ELF-1 (cell line): Measurements from ENCODE around the gene ZNF331.

Experiments
- DNase-seq: peaks from one replicate; pipeline ENCODE4 v3.0.0-alpha.2; 2016; ENCODE audit warnings: low read depth, low spot score

The ZNF331 gene

DNA sequence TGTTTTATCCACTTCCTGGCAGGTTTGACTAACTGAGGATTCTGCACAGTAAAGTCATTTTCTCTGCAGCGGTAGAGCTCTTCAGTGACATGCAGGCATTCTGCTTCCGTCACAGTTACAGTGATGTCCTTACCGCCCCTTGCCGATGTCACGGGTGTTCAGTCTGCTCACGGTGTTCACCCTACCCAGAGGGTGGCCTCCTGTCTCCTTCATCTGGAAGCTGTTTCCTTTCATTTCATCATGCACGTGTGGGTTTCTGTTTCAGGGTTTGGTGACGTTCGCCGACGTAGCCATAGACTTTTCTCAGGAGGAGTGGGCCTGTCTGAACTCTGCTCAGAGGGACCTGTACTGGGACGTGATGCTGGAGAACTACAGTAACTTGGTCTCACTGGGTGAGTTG, 33.4 kb downstream of the ZNF331 start:
- DNase-seq, result no peak

DNA sequence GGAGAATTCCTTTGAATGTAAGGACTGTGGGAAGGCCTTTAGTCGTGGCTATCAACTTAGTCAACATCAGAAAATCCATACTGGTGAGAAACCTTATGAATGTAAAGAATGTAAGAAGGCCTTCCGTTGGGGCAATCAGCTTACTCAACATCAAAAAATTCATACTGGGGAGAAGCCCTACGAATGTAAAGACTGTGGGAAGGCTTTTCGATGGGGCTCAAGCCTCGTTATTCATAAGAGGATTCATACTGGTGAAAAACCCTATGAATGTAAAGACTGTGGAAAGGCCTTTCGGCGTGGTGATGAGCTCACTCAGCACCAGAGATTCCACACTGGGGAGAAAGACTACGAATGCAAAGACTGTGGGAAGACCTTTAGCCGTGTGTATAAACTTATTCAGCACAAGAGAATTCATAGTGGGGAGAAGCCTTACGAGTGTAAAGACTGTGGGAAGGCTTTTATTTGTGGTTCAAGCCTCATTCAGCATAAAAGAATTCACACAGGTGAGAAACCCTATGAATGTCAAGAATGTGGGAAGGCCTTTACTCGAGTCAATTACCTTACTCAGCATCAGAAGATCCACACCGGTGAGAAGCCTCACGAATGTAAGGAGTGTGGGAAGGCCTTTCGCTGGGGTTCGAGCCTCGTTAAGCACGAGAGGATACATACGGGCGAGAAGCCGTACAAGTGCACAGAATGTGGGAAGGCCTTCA, 39.2 kb downstream of the ZNF331 start:
- no peak for DNase-seq

DNA sequence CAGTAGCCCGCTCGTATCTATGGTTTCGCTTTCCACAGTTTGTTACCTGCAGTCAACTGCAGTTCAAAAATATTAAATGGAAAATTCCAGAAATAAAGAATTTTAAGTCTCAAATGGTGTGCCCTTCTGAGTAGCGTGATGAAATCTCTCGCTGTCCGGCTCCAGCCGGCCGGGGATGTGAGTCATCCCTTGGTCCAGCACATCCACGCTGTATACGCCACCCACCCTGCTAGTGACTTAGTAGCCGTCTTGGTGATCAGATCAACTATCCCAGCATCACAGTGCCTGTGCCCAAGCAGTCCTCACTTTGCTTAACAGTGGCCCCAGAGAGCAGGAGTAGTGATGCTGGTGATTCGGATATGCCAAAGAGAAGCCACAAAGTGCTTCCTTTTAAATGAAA, 40.0 kb downstream of the ZNF331 start:
- DNase-seq, result no peak

DNA sequence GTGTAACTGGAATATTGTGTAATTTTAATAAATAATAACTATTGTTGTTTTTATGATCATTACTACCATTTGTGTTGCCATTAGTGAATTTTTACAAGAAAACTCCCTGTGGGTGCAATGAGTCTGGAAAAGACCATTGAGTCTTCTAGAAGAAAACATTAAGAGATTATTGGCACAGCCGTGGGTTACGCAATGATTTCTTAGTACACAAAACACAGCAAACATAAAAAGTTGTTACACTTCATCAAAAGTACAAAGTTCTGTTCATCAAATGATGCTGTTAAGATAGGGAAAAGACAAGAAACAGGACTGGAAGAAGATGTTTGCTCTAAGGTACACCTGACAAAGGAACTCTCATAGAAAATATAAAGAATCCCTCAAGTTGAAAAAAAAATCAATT, 41.6 kb downstream of the ZNF331 start:
- no peak for DNase-seq

DNA sequence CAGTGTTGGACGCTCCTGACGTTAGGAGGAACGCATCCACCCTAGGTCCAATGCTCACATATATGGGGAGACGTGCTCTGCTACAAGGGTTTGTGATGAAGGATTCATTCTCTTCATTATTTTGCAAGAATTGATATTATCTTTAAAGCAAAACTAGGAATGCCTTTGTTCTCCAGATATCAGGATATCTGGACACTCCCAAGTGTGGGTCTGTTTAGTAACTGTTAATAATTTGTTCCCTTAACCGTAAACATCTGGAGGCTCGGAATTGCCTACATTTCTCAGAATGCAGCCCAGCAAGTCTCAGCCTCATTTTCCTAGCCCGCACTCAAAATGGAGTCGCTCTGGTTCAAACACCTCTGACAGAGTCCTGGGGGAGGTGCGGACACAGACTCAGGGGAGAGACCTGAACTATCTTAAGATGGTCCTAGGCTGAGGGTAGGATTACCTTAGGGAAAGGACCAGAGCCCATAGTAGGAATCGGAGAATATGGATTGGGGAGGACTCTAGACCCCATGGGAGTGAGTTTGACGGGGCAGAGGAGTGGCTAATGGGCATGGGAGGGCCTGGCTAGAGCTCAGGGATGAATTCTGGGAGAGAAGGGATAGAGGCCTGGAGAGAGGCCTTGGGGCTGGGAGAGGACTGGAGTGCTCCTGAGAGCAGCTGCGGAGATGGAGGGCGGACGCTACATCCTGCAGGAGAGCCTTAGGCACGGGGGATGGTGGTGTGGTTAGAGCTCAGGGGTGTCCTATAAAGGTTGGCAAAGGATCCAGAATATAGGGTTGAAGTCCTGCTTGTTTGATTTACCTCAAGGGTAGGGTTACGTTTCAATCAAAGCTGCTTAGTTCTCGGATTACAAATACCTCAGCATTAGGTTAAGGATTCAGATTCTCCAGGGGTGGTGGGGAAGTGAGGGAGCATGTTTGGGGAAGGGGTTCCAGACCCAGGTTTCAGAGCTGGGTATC, 43.2 kb downstream of the ZNF331 start:
- no peak for DNase-seq

DNA sequence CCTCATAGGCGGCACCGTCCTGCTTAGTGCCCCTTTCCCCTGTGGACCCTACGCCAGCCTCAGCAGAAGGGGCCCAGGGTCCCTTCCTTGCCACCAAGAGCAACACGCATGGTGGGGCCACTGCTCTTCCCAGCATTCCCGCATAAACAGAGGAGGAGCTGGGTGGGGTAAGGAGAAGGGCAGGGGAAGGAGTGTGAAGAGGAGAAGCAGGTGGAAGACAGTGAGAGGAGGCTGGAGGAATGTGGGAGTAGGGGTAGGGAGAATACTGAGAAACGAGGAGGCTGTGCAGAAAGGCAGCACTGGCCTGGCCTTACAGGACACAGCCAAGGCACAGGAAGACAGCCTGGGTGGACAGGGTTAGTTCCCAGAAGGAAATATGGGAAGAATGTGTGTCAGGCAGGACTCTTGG, 43.9 kb downstream of the ZNF331 start:
- peak; percentile 50 for DNase-seq

DNA sequence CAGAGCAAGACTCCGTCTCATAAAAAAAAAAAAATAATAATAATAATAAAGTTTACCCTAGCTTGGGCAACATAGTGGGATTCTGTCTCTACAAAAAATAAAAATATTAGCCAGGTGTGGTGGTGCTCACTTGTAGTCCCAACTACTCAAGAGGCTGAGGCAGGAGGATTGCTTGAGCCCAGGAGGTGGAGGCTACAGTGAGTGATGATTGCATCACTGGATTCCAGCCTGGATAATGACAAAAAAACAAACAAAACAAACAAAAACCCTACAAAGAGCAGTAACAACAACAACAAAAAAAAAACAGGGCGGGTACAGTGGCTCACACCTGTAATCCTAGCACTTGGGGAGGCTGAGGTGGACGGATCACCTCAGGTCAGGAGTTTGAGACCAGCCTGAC, 45.2 kb downstream of the ZNF331 start:
- DNase-seq, result no peak

DNA sequence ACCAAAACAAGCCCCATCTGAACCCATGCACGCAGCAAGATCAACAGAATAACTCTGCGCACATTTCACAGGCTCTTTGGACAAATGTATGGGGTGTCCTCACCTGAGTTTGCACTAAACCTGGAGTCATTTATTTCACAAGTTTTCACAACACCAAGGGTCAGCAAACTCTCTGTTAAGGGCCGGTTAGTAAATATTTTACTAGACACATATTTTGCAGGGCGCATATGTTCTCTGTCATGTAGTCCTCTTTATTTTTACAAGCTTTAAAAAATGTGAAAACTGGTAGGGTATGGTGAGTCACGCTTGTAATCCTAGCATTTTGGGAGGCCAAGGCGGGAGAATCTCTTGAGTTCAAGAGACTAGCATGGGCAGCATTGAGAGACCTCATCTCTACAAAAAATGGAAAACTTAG, 48.3 kb downstream of the ZNF331 start:
- no peak for DNase-seq

DNA sequence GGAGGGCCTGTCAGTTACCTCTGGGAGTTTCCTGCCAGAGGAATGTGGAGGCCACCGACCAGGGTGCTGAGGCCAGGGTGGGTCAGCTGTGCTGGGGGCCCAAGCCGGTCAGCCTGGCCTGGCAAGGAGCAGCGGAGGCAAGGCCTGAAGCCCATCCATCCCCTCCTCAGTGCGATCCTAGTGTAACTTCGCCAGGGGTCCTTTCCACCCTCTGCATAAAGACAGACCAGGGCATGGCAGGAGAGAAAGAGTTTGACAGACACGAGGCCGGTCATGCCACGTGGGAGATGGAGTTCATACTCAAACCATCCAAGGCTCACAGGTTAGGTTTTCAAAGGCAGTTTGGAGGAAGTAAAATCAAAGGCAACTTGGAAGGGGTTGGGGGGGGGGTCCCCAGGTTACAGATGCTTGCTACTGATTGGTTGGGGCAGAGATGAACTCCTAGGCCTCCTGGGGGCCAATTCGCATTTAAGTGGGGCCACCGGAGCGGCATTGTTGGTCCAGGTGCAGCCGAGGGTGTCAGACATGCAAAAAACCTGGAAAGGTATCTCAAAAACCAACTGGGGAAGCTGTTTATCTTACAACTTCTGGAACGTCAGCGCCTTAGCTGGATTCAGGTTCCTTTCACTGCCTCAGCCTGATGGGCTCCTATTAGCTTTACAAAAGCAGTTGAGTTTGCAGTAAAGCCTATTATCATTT, 57.0 kb downstream of the ZNF331 start:
- peak; percentile 77 for DNase-seq

DNA sequence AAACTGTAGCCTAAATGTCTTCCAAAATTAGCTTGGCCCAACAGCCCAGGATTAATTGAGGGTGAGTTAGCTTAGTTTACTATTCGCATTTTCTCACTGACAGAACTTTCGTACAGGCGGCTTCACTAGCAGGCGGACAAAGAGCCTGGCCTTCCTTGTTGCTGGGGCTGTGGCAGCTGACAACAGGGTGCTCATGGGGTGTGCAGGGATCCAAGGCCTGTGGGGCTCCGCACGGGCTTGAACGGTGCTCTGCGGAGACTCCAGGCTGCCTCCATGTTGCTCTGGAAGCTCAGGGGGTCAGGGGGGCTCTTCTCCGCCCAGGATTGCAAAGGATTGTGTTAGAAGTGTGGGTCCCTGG, 57.5 kb downstream of the ZNF331 start:
- no peak for DNase-seq

DNA sequence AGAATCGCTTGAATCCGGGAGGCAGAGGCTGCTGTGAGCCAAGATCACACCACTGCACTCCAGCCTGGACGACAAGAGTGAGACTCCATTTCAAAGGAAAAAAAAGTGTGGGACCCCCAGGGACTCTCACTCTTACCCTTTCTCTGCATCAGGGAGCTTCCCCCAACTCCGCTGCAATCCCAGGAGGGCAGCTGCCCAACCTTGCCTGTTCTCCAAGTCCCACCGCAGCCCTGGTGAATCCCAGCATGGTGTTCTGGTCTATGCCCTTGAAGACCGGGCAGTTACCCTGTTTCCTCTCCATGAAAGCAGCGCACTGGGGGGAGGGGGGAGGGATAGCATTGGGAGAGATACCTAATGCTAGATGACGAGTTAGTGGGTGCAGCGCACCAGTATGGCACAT, 58.1 kb downstream of the ZNF331 start:
- peak; percentile 40 for DNase-seq

DNA sequence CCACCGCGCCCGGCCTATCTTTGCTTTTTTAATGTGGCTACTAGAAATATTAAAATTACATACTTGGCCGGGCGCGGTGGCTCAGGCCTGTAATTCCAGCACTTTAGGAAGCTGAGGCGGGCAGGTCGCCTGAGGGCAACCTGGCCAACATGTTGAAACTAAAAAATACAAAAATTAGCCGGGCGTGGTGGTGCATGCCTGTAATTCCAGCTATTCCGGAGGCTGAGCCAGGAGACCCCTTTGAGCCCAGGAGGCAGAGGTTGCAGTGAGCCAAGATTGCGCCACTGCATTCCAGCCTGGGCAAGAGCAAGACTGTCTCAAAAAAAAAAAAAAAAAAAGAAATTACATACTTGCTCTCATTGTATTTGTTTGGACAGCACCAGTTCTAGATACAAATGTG, 59.1 kb downstream of the ZNF331 start:
- peak; percentile 68 for DNase-seq

DNA sequence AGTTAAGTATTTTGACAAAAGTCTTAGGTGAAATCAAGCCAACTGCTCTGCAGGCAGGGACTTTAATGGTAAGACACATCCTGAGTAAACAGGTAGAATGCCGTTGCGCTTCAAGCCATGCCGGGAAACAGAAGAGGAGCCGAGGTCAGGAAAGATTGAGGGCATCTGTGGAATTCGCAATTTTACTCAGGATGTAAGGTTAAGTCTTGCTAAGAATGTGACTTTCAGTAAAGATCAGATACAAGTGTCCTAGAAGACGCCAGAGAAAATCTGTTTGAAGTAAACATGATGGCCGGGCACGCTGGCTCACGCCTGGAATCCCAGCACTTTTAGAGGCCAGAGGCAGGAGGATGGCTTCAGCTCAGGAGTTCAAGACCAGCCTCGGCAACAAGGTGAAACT, 60.4 kb downstream of the ZNF331 start:
- peak; percentile 36 for DNase-seq

DNA sequence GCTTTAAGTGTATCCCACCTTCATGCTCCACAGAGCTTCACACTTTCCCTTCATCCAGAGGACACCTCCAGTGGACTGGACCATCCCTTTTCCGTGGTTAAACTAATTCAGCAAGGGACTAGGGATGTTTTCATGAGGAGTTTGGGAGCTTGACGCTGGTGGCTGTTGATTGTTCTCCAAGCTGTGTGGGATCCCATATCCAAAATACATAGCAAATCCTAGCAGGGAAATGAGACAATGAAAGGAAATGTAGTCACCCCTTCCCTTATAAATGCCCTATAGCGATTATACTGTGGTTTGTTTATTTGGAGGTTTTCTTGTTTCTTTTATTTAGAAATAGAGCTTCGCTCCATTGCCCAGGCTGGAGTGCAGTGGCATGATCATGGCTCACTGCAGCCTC, 62.3 kb downstream of the ZNF331 start:
- DNase-seq, result no peak

DNA sequence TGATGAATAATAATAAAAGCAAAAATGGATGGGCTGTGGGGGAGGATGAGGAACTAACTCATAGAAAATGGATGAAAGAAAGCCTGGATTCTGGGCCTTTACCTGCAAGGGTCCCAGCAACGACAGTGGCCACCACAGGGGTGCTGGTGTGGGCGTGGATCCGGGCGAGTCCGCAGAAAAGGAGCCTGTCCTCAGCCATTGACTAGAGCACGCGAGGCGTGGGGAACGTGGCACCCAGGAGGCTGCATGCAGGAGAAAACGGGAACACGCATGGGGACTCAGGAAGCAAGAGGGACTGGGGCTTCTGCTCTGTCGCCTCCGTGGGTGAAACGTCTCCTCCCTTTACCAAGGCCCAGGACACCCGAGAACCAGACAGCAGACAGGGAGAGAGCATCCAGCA, 68.1 kb downstream of the ZNF331 start:
- DNase-seq, result no peak

DNA sequence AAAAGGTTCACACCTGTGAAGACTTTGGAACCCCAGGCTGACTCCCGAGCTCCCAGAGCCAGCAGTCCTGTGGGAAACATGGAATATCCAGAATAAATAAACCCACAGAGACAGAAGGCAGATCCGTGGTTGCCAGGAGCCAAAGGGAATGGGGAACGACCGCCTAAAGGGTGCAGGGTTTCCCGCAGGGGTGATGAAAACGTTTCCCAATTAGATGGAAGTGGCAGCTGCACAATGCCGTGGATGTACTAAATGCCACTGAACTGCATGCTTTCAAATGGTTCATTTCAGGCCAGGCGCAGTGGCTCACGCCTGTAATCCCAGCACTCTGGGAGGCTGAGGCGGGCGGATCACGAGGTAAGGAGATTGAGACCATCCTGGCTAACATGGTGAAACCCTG, 70.4 kb downstream of the ZNF331 start:
- no peak for DNase-seq

DNA sequence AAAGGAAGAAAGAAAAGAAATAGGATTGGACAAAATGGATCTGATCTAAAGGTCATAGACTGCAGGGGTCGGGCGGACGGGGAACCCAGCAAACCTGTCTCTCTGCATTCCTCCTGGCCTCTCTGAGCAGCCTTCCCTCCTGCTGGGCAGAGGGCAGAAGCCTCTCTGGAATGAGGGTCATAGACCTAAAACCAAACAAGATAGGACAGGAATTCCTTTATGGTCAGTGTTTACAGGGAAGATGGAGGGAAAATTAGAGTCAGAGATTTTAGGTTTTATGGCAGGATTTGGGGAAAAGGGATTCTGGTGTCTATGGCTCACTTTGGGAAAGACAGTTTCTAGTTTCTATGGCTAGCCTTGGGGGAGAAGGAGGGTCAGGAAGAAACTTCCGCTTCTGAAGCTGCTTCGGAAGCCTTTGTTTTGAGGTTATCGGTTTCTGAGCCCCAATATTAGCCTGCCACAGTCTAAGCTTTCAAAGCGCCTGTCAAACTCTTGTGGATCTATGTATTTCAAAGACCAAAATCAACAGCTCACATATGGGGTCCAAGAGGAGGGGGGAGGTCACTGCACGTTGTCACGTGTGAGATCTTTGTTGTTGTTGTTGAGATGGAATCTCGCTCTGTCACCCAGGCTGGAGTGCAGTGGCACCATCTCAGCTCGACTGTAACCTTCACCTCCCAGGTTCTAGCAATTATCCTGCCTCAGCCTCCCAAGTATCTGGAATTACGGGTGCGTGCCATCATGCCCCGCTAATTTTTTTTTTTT, 75.0 kb downstream of the ZNF331 start:
- DNase-seq, result peak; percentile 94

DNA sequence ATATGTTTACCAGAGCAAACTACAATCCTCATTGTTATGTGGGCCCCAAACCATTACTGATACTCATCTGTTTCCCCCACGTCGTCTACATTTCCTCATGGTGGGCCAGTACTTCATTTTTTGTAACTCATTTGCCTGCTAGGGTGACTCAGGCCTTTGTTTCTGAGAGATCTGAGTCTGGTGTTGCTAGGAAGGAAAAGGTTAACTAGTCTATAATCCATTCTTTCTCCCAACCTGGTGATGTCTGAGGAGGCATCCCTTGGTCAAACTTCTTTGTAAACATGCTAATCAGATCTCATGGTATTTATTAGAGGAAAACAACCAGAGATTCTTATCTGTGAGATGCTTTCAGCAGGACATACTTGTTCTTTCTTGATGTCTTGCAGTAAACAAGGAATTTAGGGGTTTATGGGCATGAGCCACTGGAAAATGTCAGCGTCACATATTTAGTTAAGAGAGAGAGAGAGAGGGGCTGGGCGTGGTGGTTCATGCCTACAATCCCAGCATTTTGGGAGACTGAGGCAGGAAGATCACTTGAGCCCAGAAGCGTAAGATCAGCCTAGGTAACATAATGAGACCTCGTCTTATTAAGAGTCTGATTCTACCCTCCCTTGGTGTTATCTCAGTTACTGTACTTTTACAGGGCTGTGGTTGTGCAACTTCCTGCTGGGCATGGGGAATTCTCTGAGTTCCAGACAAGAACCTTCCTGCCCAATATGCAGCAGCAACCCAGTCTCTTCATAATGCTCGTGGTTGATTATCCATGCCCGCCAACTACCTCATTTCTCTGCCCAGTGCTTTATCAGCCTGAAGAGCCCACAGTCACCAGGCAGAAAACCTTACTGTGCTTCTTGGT, 84.2 kb downstream of the ZNF331 start:
- DNase-seq, result peak; percentile 52

DNA sequence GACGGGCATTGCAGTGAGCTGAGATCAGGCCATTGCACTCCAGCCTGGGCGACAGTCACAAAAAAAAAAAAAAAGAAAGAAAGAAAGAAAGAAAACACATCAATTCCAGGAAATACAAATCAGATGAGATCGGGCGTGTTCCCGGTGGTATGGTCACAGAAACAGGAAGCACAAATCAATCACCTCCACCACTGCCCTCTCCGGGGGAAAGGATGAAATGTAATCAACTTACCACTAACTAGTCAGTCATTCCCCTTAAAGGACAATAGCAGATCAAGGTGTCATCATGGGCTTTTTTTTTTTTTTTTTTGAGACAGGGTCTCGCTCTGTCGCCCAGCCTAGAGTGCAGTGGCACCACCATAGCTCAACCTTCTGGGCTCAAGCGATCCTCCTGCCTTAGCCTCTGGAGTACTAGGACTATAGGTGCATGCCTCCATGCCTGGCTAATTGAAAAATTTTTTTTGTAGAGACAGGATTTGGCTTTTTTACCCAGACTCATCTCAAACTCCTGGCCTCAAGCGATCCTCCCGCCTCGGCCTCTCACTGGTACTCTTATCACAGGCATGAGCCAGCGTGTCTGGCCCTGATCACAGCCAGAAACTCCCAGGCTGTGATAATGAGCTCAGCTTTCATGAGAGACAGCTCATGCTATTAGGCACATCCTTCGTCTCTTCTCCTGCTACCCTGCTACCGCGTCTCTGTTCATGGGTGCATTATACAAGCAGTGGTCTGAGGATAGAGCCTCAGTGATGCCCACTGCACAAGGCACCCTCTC, 87.0 kb downstream of the ZNF331 start:
- DNase-seq, result peak; percentile 43

DNA sequence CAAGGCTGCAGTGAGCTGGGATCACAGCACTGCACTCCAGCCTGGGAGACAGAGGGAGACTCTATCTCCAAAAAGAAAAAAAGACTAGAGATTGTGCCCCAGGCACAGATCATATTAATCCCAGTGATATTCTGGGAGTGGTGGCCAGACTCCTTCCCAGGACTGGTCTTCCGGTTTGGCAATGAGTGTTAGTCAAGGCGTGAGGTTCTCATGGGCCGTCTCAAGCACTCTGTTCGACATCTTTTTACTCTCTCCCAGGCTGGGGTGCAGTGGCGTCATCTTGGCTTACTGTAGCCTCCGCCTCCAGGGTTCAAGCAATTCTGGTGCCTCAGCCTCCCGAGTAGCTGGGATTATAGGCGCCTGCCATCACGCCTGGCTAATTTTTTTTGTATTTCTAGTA, 88.5 kb downstream of the ZNF331 start:
- DNase-seq, result peak; percentile 40
